Natural killer cell treated with Interleukin-12 subunit alpha and Interleukin-12 subunit beta and Interleukin-15 and Interleukin-18, amount 100 ng/mL, for 72 hours (primary cell): Measurements from ENCODE around the gene F10. TPM values are rescaled to one million over a fixed set of nuclear protein-coding genes. Genes with fewer than 3 reads are reported as not detected.
A peak's percentile ranks its signal among the peaks of the same experiment; 100 is the strongest.
"Not testable (repeated sequence)": the region's sequence is repeated elsewhere in the genome, so short reads cannot be mapped to it uniquely, and the experiment has no call there.

Experiments
- ATAC-seq, 2 donors: fragments of 150-1000 bp; cut with Tn5 transposase in 1 of 2; sonication (Bioruptor Pico), chemical (Tn5 transposase) in 1 of 2; 2 replicates each; pipeline ENCODE4 v1.10.0; 2021
- DNase-seq: peaks from one replicate; pipeline ENCODE4 v3.0.0; 2022; ENCODE audit warnings: low spot score
- H3K27ac Mint-ChIP-seq, 2 donors: 1 replicate in 1 of 2; 2 replicates in 1 of 2; pipeline ENCODE4 v1.8.0; 2022; ENCODE audit warnings: mixed read lengths in 2 of 2, mild to moderate bottlenecking in 1 of 2, moderate library complexity in 1 of 2
- H3K27me3 Mint-ChIP-seq, 2 donors: 1 replicate in 1 of 2; 2 replicates in 1 of 2; pipeline ENCODE4 v1.8.0; 2022; ENCODE audit warnings: mixed read lengths in 2 of 2
- H3K36me3 Mint-ChIP-seq: one replicate; pipeline ENCODE4 v1.8.0; 2022; ENCODE audit warnings: mixed read lengths
- H3K4me1 Mint-ChIP-seq, 2 donors: 1 replicate in 1 of 2; 2 replicates in 1 of 2; pipeline ENCODE4 v1.8.0; 2022; ENCODE audit warnings: low read depth in 2 of 2, mixed read lengths in 2 of 2, mild to moderate bottlenecking in 1 of 2
- H3K4me3 Mint-ChIP-seq: one replicate; pipeline ENCODE4 v1.8.0; 2022; ENCODE audit warnings: mixed read lengths
- H3K9me3 Mint-ChIP-seq: 2 replicates; pipeline ENCODE4 v1.8.0; 2022; ENCODE audit warnings: mixed read lengths
- total RNA-seq, 2 donors: library from RNA; stranded (reverse); gene quantifications; one replicate each; pipeline ENCODE4 v1.2.3, GENCODE V29; 2022

The F10 gene
- total RNA-seq, 2 donors from 2014 or later: not detected

- no peaks in the 10 kb centered on the region for H3K27me3 Mint-ChIP-seq
Observed at GRCh38 chr13:113102727-113103126, 19.9 kb upstream of the F10 start.

GRCh38 chr13:113103646-113104045 lies 19.0 kb upstream of the F10 start:
- no peak overlapping the region for H3K27ac Mint-ChIP-seq
- H3K36me3 Mint-ChIP-seq: no peaks in the 10 kb centered on the region
- H3K4me3 Mint-ChIP-seq: no peak overlapping the region
- ATAC-seq (peak in 1 of 2 donors; percentile 27), DNase-seq (no peak)
- H3K9me3 Mint-ChIP-seq: no peaks in the 10 kb centered on the region
- no peaks in the 10 kb centered on the region for H3K4me1 Mint-ChIP-seq
- no peaks in the 10 kb centered on the region for H3K27me3 Mint-ChIP-seq

More at GRCh38 chr13:113102727-113103126, 19.9 kb upstream of the F10 start:
- Mint-ChIP-seq H3K4me1 (no peaks in the 10 kb centered on the region), H3K36me3 (no peaks in the 10 kb centered on the region), H3K9me3 (no peaks in the 10 kb centered on the region), H3K27ac (no peak overlapping the region), H3K4me3 (no peak overlapping the region)
- DNase-seq: no peak
- ATAC-seq: peak in 1 of 2 donors; percentile 32

GRCh38 chr13:113105032-113105920 lies 17.3 kb upstream of the F10 start, which contains the start of gene F7:
Gene F7 (plus strand): TSS chr13:113105791. CDS start chr13:113105842, 51 bp downstream.
- Mint-ChIP-seq H3K9me3 (no peaks in the 10 kb centered on the region), H3K27me3 (no peaks in the 10 kb centered on the region), H3K36me3 (no peaks in the 10 kb centered on the region)

GRCh38 chr13:113105921-113106452 lies 16.6 kb upstream of the F10 start:
- no peaks in the 10 kb centered on the region for H3K27me3 Mint-ChIP-seq
- H3K4me3 Mint-ChIP-seq: no peak overlapping the region
- H3K9me3 Mint-ChIP-seq: no peaks in the 10 kb centered on the region
- H3K4me1 Mint-ChIP-seq: no peaks in the 10 kb centered on the region
- H3K27ac Mint-ChIP-seq: no peak overlapping the region
- no peak for DNase-seq
- H3K36me3 Mint-ChIP-seq: no peaks in the 10 kb centered on the region
- ATAC-seq: no peak

More at GRCh38 chr13:113105032-113105920, 17.3 kb upstream of the F10 start, which contains the start of gene F7:
- no peaks in the 10 kb centered on the region for H3K4me1 Mint-ChIP-seq
- H3K4me3 Mint-ChIP-seq: no peak within 1 kb of the TSS
- no peak within 1 kb of the TSS for H3K27ac Mint-ChIP-seq
- DNase-seq (no peak), ATAC-seq (no peak)

GRCh38 chr13:113106711-113107351 lies 15.8 kb upstream of the F10 start:
- Mint-ChIP-seq H3K27me3 (no peaks in the 10 kb centered on the region), H3K36me3 (no peaks in the 10 kb centered on the region), H3K9me3 (no peaks in the 10 kb centered on the region), H3K4me1 (no peaks in the 10 kb centered on the region), H3K4me3 (no peak overlapping the region), H3K27ac (no peak overlapping the region)
- no peak for DNase-seq
- ATAC-seq: no peak

- ATAC-seq, H3K4me3 Mint-ChIP-seq, DNase-seq, H3K27ac Mint-ChIP-seq, H3K9me3 Mint-ChIP-seq, H3K36me3 Mint-ChIP-seq, H3K27me3 Mint-ChIP-seq, H3K4me1 Mint-ChIP-seq: not testable (repeated sequence)
Observed at GRCh38 chr13:113108521-113108920, 14.1 kb upstream of the F10 start.

- H3K9me3 Mint-ChIP-seq: no peaks in the 10 kb centered on the region
- H3K36me3 Mint-ChIP-seq: no peaks in the 10 kb centered on the region
- ATAC-seq (no peak), DNase-seq (peak; percentile 55)
- H3K4me1 Mint-ChIP-seq: no peaks in the 10 kb centered on the region
- H3K27me3 Mint-ChIP-seq: no peaks in the 10 kb centered on the region
- no peak overlapping the region for H3K27ac Mint-ChIP-seq
- H3K4me3 Mint-ChIP-seq: no peak overlapping the region
Observed at GRCh38 chr13:113109151-113110047, 13.2 kb upstream of the F10 start.

GRCh38 chr13:113110048-113110851 lies 12.3 kb upstream of the F10 start:
- H3K27me3 Mint-ChIP-seq: no peaks in the 10 kb centered on the region
- no peak overlapping the region for H3K27ac Mint-ChIP-seq
- H3K4me3 Mint-ChIP-seq: no peak overlapping the region
- DNase-seq (peak; percentile 64), ATAC-seq (peak in 1 of 2 donors; percentile 71)
- no peaks in the 10 kb centered on the region for H3K4me1 Mint-ChIP-seq
- no peaks in the 10 kb centered on the region for H3K9me3 Mint-ChIP-seq
- no peaks in the 10 kb centered on the region for H3K36me3 Mint-ChIP-seq

- ATAC-seq: no peak
- peak; percentile 35 for DNase-seq
- H3K4me3 Mint-ChIP-seq: no peak overlapping the region
Observed at GRCh38 chr13:113110852-113111315, 11.7 kb upstream of the F10 start.

GRCh38 chr13:113111821-113112220 lies 10.8 kb upstream of the F10 start:
- not testable (repeated sequence) for ATAC-seq, H3K9me3 Mint-ChIP-seq, H3K27ac Mint-ChIP-seq, H3K36me3 Mint-ChIP-seq, H3K27me3 Mint-ChIP-seq, DNase-seq, H3K4me1 Mint-ChIP-seq, H3K4me3 Mint-ChIP-seq

More at GRCh38 chr13:113110852-113111315, 11.7 kb upstream of the F10 start:
- Mint-ChIP-seq H3K27me3 (no peaks in the 10 kb centered on the region), H3K27ac (no peak overlapping the region), H3K9me3 (no peaks in the 10 kb centered on the region), H3K36me3 (no peaks in the 10 kb centered on the region), H3K4me1 (no peaks in the 10 kb centered on the region)

GRCh38 chr13:113112475-113112874 lies 10.1 kb upstream of the F10 start:
- not testable (repeated sequence) for H3K36me3 Mint-ChIP-seq, H3K4me1 Mint-ChIP-seq, H3K9me3 Mint-ChIP-seq, H3K4me3 Mint-ChIP-seq, H3K27ac Mint-ChIP-seq, ATAC-seq, DNase-seq, H3K27me3 Mint-ChIP-seq

- H3K4me1 Mint-ChIP-seq: no peaks in the 10 kb centered on the region
- no peak for DNase-seq
Observed at GRCh38 chr13:113112893-113113845, 9.4 kb upstream of the F10 start.

More at GRCh38 chr13:113112893-113113845, 9.4 kb upstream of the F10 start:
- Mint-ChIP-seq H3K27me3 (no peaks in the 10 kb centered on the region), H3K27ac (no peak overlapping the region), H3K4me3 (no peak overlapping the region), H3K36me3 (no peaks in the 10 kb centered on the region), H3K9me3 (no peaks in the 10 kb centered on the region)
- no peak for ATAC-seq
